HG03039 (cell line): ENCODE results near the gene CGN.

ENCODE experiments used
- ATAC-seq: cut with Tn5 transposase; IDR thresholded peaks from one replicate; pipeline ENCODE4 v1.9.1; 2021; ENCODE audit warnings: mild to moderate bottlenecking, moderate library complexity; ENCODE audit not compliant: unreplicated experiment

Gene CGN

GRCh38 chr1:151501474-151501873 is 9.7 kb upstream of the CGN start:
- no peak for ATAC-seq

GRCh38 chr1:151502035-151502700 is 9.0 kb upstream of the CGN start:
- ATAC-seq: no peak

- no peak for ATAC-seq
Measured at GRCh38 chr1:151502859-151503780, 8.1 kb upstream of the CGN start.

GRCh38 chr1:151504252-151504651 is 6.9 kb upstream of the CGN start:
- no peak for ATAC-seq

GRCh38 chr1:151504759-151505158 is 6.4 kb upstream of the CGN start:
- no peak for ATAC-seq

GRCh38 chr1:151508833-151509232 is 2.4 kb upstream of the CGN start:
- ATAC-seq: no peak

GRCh38 chr1:151509350-151510019 is 1.7 kb upstream of the CGN start:
- ATAC-seq: no peak

- ATAC-seq: no peak
Measured at GRCh38 chr1:151510020-151510405, 1.2 kb upstream of the CGN start.

GRCh38 chr1:151510614-151510956 is 602 bp upstream of the CGN start:
- ATAC-seq: no peak

GRCh38 chr1:151511636-151512215 is 539 bp downstream of the CGN start:
- ATAC-seq: no peak

- ATAC-seq: no peak
Measured at GRCh38 chr1:151512326-151512725, 1.1 kb downstream of the CGN start.

- no peak for ATAC-seq
Measured at GRCh38 chr1:151512801-151513625, 1.8 kb downstream of the CGN start.

GRCh38 chr1:151513626-151514121 is 2.5 kb downstream of the CGN start:
- ATAC-seq: no peak

- no peak for ATAC-seq
Measured at GRCh38 chr1:151514366-151514765, 3.2 kb downstream of the CGN start.

- no peak for ATAC-seq
Measured at GRCh38 chr1:151515265-151515664, 4.1 kb downstream of the CGN start.

- no peak for ATAC-seq
Measured at GRCh38 chr1:151516031-151516511, 4.9 kb downstream of the CGN start.

- ATAC-seq: no peak
Measured at GRCh38 chr1:151518431-151518830, 7.2 kb downstream of the CGN start.

- ATAC-seq: no peak
Measured at GRCh38 chr1:151518936-151519335, 7.7 kb downstream of the CGN start.

- ATAC-seq: no peak
Measured at GRCh38 chr1:151519667-151520066, 8.5 kb downstream of the CGN start.

GRCh38 chr1:151520359-151520758 is 9.2 kb downstream of the CGN start:
- ATAC-seq: no peak
